ENCODE measurements around the gene RSPH3.

RSPH3 gene

DNA sequence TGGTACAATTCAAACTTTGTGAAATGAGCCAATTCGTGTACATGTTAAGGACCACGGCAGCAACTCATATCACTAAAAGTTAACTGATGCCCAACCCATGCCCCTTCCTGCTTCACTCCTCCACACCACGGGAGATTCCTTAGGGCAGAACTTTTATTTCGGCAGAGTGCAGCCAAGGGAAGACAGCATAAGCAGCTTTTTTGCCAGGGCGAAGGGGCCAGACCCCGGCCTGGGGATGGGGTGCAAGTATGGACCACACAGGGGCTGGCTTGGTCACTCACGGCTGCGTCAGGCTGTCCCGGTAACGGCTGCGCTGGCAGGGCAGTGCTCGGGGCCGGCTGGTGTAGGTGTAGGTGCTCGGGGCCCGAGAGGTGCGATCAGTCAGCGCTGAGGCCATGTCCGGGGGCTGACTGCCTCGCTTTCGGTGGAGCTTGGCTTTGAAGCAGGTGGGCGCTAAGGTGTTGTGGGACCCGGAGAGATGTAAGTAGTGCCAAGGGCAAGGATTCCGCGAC is 792 bp downstream of the RSPH3 start:
- Histone ChIP-seq H3K27me3 (ENCODE audit: control insufficient read depth in 3 of 3, insufficient read depth in 3 of 3, low read depth in 1 of 3, low read length in 3 of 3) (no peaks in the 10 kb centered on the region), H3K4ac (ENCODE audit: low read length) (no peak overlapping the region), H3K4me3 (ENCODE audit: low read length in 2 of 2) (peak overlapping the region; percentile 86 to 92), H3K36me3 (replicated peaks in 1 of 2; ENCODE audit: control insufficient read depth in 2 of 2, insufficient read depth in 2 of 2, low read length in 2 of 2) (no peaks in the 10 kb centered on the region), H2BK5ac (ENCODE audit: low read length) (peak overlapping the region; percentile 79), H3K4me1 (ENCODE audit: control insufficient read depth in 2 of 2, insufficient read depth in 1 of 2, low read depth in 1 of 2, low read length in 2 of 2) (peaks cover 0 to 2% of the 10 kb centered on the region in 2 donors), H3K79me1 (ENCODE audit: low read depth, low read length) (no peaks in the 10 kb centered on the region), H3K18ac (ENCODE audit: low read length) (peak overlapping the region; percentile 65), H2AK5ac (ENCODE audit: low read depth, low read length) (no peak overlapping the region), H3K9ac (ENCODE audit: low read depth, low read length, poor library complexity) (peak overlapping the region; percentile 93), H2AFZ (ENCODE audit: low read length) (peak overlapping the region; percentile 97), H2BK15ac (ENCODE audit: low read length) (no peak overlapping the region), H3K23ac (ENCODE audit: low read depth, low read length, poor library complexity) (peak overlapping the region; percentile 96), H4K91ac (ENCODE audit: low read depth, low read length, poor library complexity) (no peak overlapping the region), H3K27ac (replicated peaks; ENCODE audit: low read length) (no peak overlapping the region), H4K8ac (ENCODE audit: low read depth, low read length) (no peak overlapping the region), H2BK12ac (ENCODE audit: low read length) (no peak overlapping the region), H3K14ac (ENCODE audit: low read length) (no peak overlapping the region), H3K9me3 (replicated peaks in 1 of 2; ENCODE audit: control insufficient read depth in 2 of 2, insufficient read depth in 1 of 2, low read depth in 1 of 2, low read length in 2 of 2) (peaks cover 0 to 3% of the 10 kb centered on the region in 2 donors), H3K4me2 (ENCODE audit: insufficient read depth, low read length, poor library complexity, severe bottlenecking) (peak overlapping the region; percentile 89), H2BK120ac (ENCODE audit: low read depth, low read length) (no peak overlapping the region)
- no peak for DNase-seq (ENCODE audit: low spot score)
- WGBS, 2 donors (ENCODE audit: extremely low coverage in 2 of 2, insufficient read length in 2 of 2, insufficient replicate concordance in 1 of 2) = no CpG with 5 or more reads among the region's 24 CpGs

DNA sequence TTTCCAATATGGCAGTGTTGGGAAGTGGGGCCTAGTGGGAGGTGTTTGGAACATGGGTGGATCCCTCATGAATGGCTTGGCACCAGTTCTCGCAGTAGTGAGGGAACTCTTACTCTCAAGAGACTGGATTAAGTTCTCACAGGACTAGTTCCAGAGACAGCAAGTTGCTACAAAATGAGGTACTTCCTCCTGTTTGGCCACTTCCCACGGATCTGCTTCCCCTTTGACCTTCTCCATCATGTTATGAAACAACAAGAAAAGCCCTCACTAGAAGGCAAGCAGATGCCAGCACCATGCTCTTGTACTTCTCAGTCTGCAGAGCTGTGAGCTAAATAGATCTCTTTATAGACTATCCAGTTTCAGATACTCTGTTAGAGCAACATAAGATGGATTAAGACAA is 3.1 kb downstream of the RSPH3 start:
- no CpG with 5 or more reads among the region's 2 CpGs for WGBS, 2 donors (ENCODE audit: extremely low coverage in 2 of 2, insufficient read length in 2 of 2, insufficient replicate concordance in 1 of 2)
- no peak for DNase-seq (ENCODE audit: low spot score)
- H2AK5ac ChIP-seq (ENCODE audit: low read depth, low read length) = no peak overlapping the region
- H2BK12ac ChIP-seq (ENCODE audit: low read length) = no peak overlapping the region
- H2AFZ ChIP-seq (ENCODE audit: low read length) = no peak overlapping the region
- no peak overlapping the region for H2BK5ac ChIP-seq (ENCODE audit: low read length)
- no peak overlapping the region for H3K23ac ChIP-seq (ENCODE audit: low read depth, low read length, poor library complexity)
- H3K9ac ChIP-seq (ENCODE audit: low read depth, low read length, poor library complexity) = no peak overlapping the region
- H3K4me2 ChIP-seq (ENCODE audit: insufficient read depth, low read length, poor library complexity, severe bottlenecking) = no peak overlapping the region
- H3K14ac ChIP-seq (ENCODE audit: low read length) = no peak overlapping the region
- no peaks in the 10 kb centered on the region for H3K79me1 ChIP-seq (ENCODE audit: low read depth, low read length)
- peaks cover 0 to 2% of the 10 kb centered on the region in 2 donors for H3K4me1 ChIP-seq (ENCODE audit: control insufficient read depth in 2 of 2, insufficient read depth in 1 of 2, low read depth in 1 of 2, low read length in 2 of 2)
- no peak overlapping the region for H3K4ac ChIP-seq (ENCODE audit: low read length)
- H2BK120ac ChIP-seq (ENCODE audit: low read depth, low read length) = no peak overlapping the region
- no peak overlapping the region for H4K91ac ChIP-seq (ENCODE audit: low read depth, low read length, poor library complexity)
- H3K27me3 ChIP-seq (ENCODE audit: control insufficient read depth in 3 of 3, insufficient read depth in 3 of 3, low read depth in 1 of 3, low read length in 3 of 3) = no peaks in the 10 kb centered on the region
- no peak overlapping the region for H3K18ac ChIP-seq (ENCODE audit: low read length)
- no peak overlapping the region for H2BK15ac ChIP-seq (ENCODE audit: low read length)
- H3K9me3 ChIP-seq (replicated peaks in 1 of 2; ENCODE audit: control insufficient read depth in 2 of 2, insufficient read depth in 1 of 2, low read depth in 1 of 2, low read length in 2 of 2) = peaks cover 0 to 3% of the 10 kb centered on the region in 2 donors
- H3K4me3 ChIP-seq (ENCODE audit: low read length in 2 of 2) = no peak overlapping the region
- H4K8ac ChIP-seq (ENCODE audit: low read depth, low read length) = no peak overlapping the region
- H3K27ac ChIP-seq (replicated peaks; ENCODE audit: low read length) = no peak overlapping the region
- peaks cover 0 to 13% of the 10 kb centered on the region in 2 donors for H3K36me3 ChIP-seq (replicated peaks in 1 of 2; ENCODE audit: control insufficient read depth in 2 of 2, insufficient read depth in 2 of 2, low read length in 2 of 2)

DNA sequence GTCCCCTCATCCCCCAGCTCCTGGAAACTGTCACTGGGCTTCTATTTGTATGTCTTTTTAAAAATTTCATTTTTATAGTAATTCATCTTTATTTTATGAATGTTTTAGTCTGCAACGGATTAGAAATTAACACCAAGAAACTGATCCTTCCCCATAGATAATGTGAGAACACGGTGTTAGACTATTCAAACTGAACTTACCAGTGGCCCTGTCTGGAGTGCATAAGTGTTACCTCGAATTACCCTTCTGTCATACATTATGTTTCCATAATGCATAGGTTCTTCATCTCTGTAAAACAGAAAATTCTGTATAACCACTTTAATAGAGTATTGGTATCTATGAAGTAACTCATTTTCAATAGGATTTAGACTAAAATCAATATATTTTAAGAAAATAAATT is 6.4 kb downstream of the RSPH3 start:
- WGBS, 2 donors (ENCODE audit: extremely low coverage in 2 of 2, insufficient read length in 2 of 2, insufficient replicate concordance in 1 of 2) = no CpG with 5 or more reads among the region's 3 CpGs
- H3K18ac ChIP-seq (ENCODE audit: low read length) = no peak overlapping the region

DNA sequence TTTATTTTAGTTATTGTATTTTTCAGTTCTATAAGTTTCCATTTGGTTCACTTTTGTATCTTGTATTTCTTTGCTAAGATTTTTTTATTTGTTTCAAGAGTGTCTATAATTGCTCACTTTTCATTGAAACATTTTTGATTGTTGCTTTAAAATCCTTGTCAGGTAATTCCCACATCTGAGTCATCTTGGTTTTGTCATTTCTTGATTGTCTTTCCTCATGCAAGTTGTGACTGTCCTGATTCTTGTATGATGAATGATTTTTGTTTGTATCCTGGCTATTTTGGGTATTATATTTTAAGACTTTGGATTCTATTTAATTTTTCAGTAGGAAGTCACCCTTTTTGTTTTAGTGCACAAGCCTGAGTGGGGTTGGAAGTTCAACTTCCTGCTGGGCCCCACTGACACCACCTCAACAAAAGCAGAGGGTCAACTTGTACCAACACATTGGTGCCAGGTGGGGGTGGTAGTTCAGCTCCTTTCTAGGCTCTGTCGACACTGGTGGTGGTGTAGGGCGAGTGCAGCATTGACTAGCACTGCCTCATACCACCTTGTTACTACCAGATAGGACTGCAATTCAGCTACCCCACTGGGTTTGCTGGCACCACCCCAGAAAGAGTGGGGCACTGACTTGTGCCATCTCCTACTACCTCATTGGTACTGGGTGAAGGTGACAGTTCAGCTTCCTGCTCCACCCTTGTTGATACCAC is 8.8 kb downstream of the RSPH3 start:
- no peak overlapping the region for H2BK15ac ChIP-seq (ENCODE audit: low read length)
- H2BK120ac ChIP-seq (ENCODE audit: low read depth, low read length) = no peak overlapping the region
- H3K18ac ChIP-seq (ENCODE audit: low read length) = no peak overlapping the region
- H3K79me1 ChIP-seq (ENCODE audit: low read depth, low read length) = peaks cover 1% of the 10 kb centered on the region
- peak overlapping the region; percentile 73 for H3K23ac ChIP-seq (ENCODE audit: low read depth, low read length, poor library complexity)
- no peak overlapping the region for H2AK5ac ChIP-seq (ENCODE audit: low read depth, low read length)
- no peak overlapping the region for H3K27ac ChIP-seq (replicated peaks; ENCODE audit: low read length)
- WGBS, 2 donors (ENCODE audit: extremely low coverage in 2 of 2, insufficient read length in 2 of 2, insufficient replicate concordance in 1 of 2) = no CpG with 5 or more reads among the region's 2 CpGs
- H3K27me3 ChIP-seq (ENCODE audit: control insufficient read depth in 3 of 3, insufficient read depth in 3 of 3, low read depth in 1 of 3, low read length in 3 of 3) = no peaks in the 10 kb centered on the region
- no peak for DNase-seq (ENCODE audit: low spot score)
- H4K8ac ChIP-seq (ENCODE audit: low read depth, low read length) = no peak overlapping the region
- peaks cover 3 to 16% of the 10 kb centered on the region in 2 donors for H3K36me3 ChIP-seq (replicated peaks in 1 of 2; ENCODE audit: control insufficient read depth in 2 of 2, insufficient read depth in 2 of 2, low read length in 2 of 2)
- no peak overlapping the region for H2BK5ac ChIP-seq (ENCODE audit: low read length)
- H3K4me1 ChIP-seq (ENCODE audit: control insufficient read depth in 2 of 2, insufficient read depth in 1 of 2, low read depth in 1 of 2, low read length in 2 of 2) = no peaks in the 10 kb centered on the region
- peaks cover 7 to 13% of the 10 kb centered on the region in 2 donors for H3K9me3 ChIP-seq (replicated peaks in 1 of 2; ENCODE audit: control insufficient read depth in 2 of 2, insufficient read depth in 1 of 2, low read depth in 1 of 2, low read length in 2 of 2)
- H2BK12ac ChIP-seq (ENCODE audit: low read length) = no peak overlapping the region
- no peak overlapping the region for H4K91ac ChIP-seq (ENCODE audit: low read depth, low read length, poor library complexity)
- no peak overlapping the region for H3K9ac ChIP-seq (ENCODE audit: low read depth, low read length, poor library complexity)
- H2AFZ ChIP-seq (ENCODE audit: low read length) = no peak overlapping the region
- H3K4ac ChIP-seq (ENCODE audit: low read length) = no peak overlapping the region
- H3K4me3 ChIP-seq (ENCODE audit: low read length in 2 of 2) = peak overlapping the region in 1 of 2 donors; percentile 13
- no peak overlapping the region for H3K14ac ChIP-seq (ENCODE audit: low read length)
- no peak overlapping the region for H3K4me2 ChIP-seq (ENCODE audit: insufficient read depth, low read length, poor library complexity, severe bottlenecking)

More for the DNA sequence above, 6.4 kb downstream of the RSPH3 start:
- no peak overlapping the region for H2BK15ac ChIP-seq (ENCODE audit: low read length)
- no peaks in the 10 kb centered on the region for H3K4me1 ChIP-seq (ENCODE audit: control insufficient read depth in 2 of 2, insufficient read depth in 1 of 2, low read depth in 1 of 2, low read length in 2 of 2)
- no peak for DNase-seq (ENCODE audit: low spot score)
- no peak overlapping the region for H3K23ac ChIP-seq (ENCODE audit: low read depth, low read length, poor library complexity)
- H2AFZ ChIP-seq (ENCODE audit: low read length) = no peak overlapping the region
- H3K14ac ChIP-seq (ENCODE audit: low read length) = no peak overlapping the region
- H2BK120ac ChIP-seq (ENCODE audit: low read depth, low read length) = no peak overlapping the region
- H3K9ac ChIP-seq (ENCODE audit: low read depth, low read length, poor library complexity) = no peak overlapping the region
- no peak overlapping the region for H4K91ac ChIP-seq (ENCODE audit: low read depth, low read length, poor library complexity)
- no peak overlapping the region for H2BK12ac ChIP-seq (ENCODE audit: low read length)
- no peak overlapping the region for H3K4ac ChIP-seq (ENCODE audit: low read length)
- no peak overlapping the region for H4K8ac ChIP-seq (ENCODE audit: low read depth, low read length)
- peaks cover 7 to 16% of the 10 kb centered on the region in 2 donors for H3K9me3 ChIP-seq (replicated peaks in 1 of 2; ENCODE audit: control insufficient read depth in 2 of 2, insufficient read depth in 1 of 2, low read depth in 1 of 2, low read length in 2 of 2)
- H2BK5ac ChIP-seq (ENCODE audit: low read length) = no peak overlapping the region
- no peaks in the 10 kb centered on the region for H3K27me3 ChIP-seq (ENCODE audit: control insufficient read depth in 3 of 3, insufficient read depth in 3 of 3, low read depth in 1 of 3, low read length in 3 of 3)
- H2AK5ac ChIP-seq (ENCODE audit: low read depth, low read length) = no peak overlapping the region
- H3K79me1 ChIP-seq (ENCODE audit: low read depth, low read length) = peaks cover 1% of the 10 kb centered on the region
- H3K4me2 ChIP-seq (ENCODE audit: insufficient read depth, low read length, poor library complexity, severe bottlenecking) = no peak overlapping the region
- H3K27ac ChIP-seq (replicated peaks; ENCODE audit: low read length) = no peak overlapping the region
- peaks cover 3 to 16% of the 10 kb centered on the region in 2 donors for H3K36me3 ChIP-seq (replicated peaks in 1 of 2; ENCODE audit: control insufficient read depth in 2 of 2, insufficient read depth in 2 of 2, low read length in 2 of 2)
- no peak overlapping the region for H3K4me3 ChIP-seq (ENCODE audit: low read length in 2 of 2)
